Stimulated activated naive CD8-positive, alpha-beta T cell treated with anti-CD3 and anti-CD28 coated beads, Interleukin-15, Interleukin-2, amounts not matched to agents 100 ng/mL and 50 ng/mL, for 24 hours (primary cell): ENCODE results near the gene AKAP13.

ENCODE experiments used
- H3K27ac Mint-ChIP-seq: one replicate; pipeline ENCODE4 v1.8.0; 2021; ENCODE audit warnings: mild to moderate bottlenecking, mixed read lengths
- H3K27me3 Mint-ChIP-seq: one replicate; pipeline ENCODE4 v1.8.0; 2021; ENCODE audit warnings: mixed read lengths
- H3K36me3 Mint-ChIP-seq: one replicate; pipeline ENCODE4 v1.8.0; 2021; ENCODE audit warnings: low read depth, mixed read lengths
- H3K4me1 Mint-ChIP-seq: one replicate; pipeline ENCODE4 v1.8.0; 2021; ENCODE audit warnings: low read depth, mixed read lengths
- H3K4me3 Mint-ChIP-seq: one replicate; pipeline ENCODE4 v1.8.0; 2021; ENCODE audit warnings: mild to moderate bottlenecking, mixed read lengths
- H3K9me3 Mint-ChIP-seq: one replicate; pipeline ENCODE4 v1.8.0; 2021; ENCODE audit warnings: mixed read lengths

The AKAP13 gene

DNA sequence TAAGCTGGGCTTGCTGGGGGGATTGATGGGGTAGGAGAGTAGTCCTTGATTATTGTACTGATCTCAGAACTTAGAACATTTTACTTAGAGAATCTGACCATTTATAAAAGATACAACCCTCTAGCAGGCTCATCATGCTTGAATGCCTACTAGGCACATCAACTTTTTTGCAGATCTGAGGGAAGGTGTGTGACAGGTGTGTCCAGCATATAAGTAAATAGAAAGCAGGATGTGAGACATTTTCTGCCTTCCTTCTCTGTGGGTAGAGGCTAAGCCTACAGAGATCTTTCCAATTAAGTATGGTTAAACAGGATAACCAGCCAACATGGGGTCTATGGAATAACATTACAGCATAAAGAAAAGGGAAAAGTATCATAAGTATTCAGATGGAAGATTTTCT is 159.1 kb downstream of the AKAP13 start:
- no peaks in the 10 kb centered on the region for H3K27me3 Mint-ChIP-seq
- H3K27ac Mint-ChIP-seq = no peak overlapping the region
- peaks cover 75% of the 10 kb centered on the region for H3K4me1 Mint-ChIP-seq
- peaks cover 23% of the 10 kb centered on the region for H3K36me3 Mint-ChIP-seq
- no peak overlapping the region for H3K4me3 Mint-ChIP-seq
- no peaks in the 10 kb centered on the region for H3K9me3 Mint-ChIP-seq

DNA sequence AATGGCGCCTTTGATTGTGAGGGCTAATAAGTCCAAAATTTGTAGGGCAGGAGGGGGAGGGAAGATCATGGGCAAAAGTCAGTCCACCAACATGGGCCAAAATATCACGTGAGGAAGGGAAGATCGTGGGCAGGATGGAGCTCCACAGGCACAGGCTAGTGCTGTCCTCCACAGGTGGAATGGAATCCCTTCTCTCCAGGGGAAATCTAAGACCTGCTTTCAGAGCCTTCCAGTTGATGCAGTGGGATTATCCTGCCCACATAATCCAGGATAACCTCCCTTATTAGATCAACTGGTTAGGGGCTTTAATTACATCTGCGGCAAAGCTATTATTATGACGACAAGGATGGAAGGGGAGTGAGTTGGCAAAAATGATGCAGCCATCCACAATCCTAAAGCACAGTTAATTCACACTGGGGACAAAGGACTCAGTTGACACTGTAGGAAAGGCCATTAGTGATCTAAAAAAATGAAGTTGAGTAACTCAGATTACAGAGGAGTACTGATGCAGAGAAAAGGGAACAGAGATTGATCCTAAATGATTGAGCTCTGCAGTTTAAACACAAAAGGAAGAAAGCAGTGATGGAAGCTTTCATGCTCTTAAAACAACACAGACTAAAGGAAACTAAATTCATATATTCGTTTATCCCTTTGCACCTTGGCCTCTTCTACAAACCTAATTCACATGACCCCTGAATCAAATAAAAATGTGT is 159.8 kb downstream of the AKAP13 start:
- Mint-ChIP-seq H3K27ac (peak overlapping the region; percentile 28), H3K4me1 (peaks cover 75% of the 10 kb centered on the region), H3K9me3 (no peaks in the 10 kb centered on the region), H3K4me3 (no peak overlapping the region), H3K36me3 (peaks cover 23% of the 10 kb centered on the region), H3K27me3 (no peaks in the 10 kb centered on the region)

DNA sequence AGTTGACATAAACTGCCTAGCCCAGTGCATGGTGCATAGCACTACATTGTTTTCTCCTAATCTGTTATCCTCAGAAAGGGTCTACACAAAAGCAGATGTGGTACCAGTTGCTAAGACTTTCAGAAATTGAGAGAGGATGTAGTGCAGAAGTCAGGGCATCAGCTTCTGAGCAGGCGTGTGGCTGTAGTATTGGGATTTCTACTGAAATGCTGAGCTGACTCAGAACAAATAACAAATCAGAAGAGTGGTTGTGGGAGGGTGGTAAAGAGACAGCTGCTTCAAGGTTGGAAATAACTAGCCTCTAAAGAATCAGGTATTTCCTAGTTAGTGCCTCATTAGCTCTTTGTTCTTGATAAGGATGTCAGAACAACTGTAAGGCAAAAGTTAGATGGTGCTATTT is 161.3 kb downstream of the AKAP13 start:
- H3K36me3 Mint-ChIP-seq = peaks cover 27% of the 10 kb centered on the region
- H3K27me3 Mint-ChIP-seq = no peaks in the 10 kb centered on the region
- peaks cover 74% of the 10 kb centered on the region for H3K4me1 Mint-ChIP-seq
- peak overlapping the region; percentile 71 for H3K27ac Mint-ChIP-seq
- H3K4me3 Mint-ChIP-seq = peak overlapping the region; percentile 34
- H3K9me3 Mint-ChIP-seq = no peaks in the 10 kb centered on the region

DNA sequence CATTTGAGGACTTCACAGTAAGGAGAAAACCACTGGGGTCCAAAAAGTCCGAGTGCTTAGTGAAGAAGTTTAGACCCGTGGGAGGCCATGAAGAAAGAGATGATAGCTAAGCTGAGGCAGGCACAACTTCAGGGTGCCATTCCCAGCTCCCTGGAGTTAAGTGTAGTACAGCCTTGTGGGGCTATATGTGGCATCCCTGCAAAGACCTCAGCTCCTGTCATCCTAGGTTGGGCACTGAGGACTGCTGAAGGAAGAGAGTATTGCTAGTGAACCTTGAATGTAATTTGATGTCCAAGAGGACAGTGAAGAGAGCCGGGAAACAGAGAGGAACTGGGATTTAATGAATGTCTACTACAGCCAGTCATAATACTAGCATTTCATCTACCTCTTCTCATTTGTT is 162.1 kb downstream of the AKAP13 start:
- peaks cover 28% of the 10 kb centered on the region for H3K36me3 Mint-ChIP-seq
- no peaks in the 10 kb centered on the region for H3K27me3 Mint-ChIP-seq
- no peaks in the 10 kb centered on the region for H3K9me3 Mint-ChIP-seq
- H3K27ac Mint-ChIP-seq = peak overlapping the region; percentile 56
- peak overlapping the region; percentile 47 for H3K4me3 Mint-ChIP-seq
- H3K4me1 Mint-ChIP-seq = peaks cover 76% of the 10 kb centered on the region

DNA sequence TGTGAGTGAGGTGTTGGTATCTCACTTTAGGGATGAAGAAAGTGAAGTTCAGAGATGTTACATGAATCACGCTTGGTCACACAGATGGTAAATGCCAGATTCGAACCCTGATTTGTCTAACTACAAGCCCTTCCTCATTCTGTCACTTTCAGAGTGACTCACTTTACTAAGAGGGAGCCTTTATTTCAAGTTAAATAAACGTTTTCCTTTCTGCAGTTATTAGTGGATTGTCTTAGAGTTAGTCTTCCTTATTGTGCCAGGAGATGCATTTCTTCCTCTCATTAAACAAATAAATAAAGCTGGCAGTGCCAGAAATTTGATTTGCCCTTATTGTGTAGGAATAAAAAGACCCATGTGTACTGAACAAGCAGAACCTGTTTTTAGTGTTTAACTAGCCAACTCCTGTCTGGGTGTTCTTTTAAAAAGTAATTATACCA is 162.5 kb downstream of the AKAP13 start:
- peaks cover 28% of the 10 kb centered on the region for H3K36me3 Mint-ChIP-seq
- no peaks in the 10 kb centered on the region for H3K27me3 Mint-ChIP-seq
- H3K9me3 Mint-ChIP-seq = no peaks in the 10 kb centered on the region
- H3K4me1 Mint-ChIP-seq = peaks cover 80% of the 10 kb centered on the region
- H3K4me3 Mint-ChIP-seq = peak overlapping the region; percentile 47
- H3K27ac Mint-ChIP-seq = peak overlapping the region; percentile 56

DNA sequence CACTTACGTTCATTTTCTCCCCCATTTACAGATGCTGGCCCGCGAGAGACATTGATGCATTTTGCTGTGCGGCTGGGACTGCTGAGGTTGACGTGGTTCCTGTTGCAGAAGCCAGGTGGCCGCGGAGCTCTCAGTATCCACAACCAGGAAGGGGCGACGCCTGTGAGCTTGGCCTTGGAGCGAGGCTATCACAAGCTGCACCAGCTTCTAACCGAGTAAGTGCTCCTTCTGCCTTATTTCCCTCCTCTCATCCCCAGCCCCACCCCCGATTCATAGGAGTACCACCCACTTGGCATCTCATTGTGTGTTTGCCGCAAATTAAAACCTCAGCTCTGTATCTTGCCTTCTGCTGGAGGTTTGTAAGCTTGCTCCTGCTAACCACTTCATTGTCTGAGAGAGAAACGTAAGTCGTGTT is 163.3 kb downstream of the AKAP13 start:
- H3K27me3 Mint-ChIP-seq = no peaks in the 10 kb centered on the region
- H3K36me3 Mint-ChIP-seq = peaks cover 28% of the 10 kb centered on the region
- H3K4me3 Mint-ChIP-seq = peak overlapping the region; percentile 47
- H3K4me1 Mint-ChIP-seq = peaks cover 80% of the 10 kb centered on the region
- H3K9me3 Mint-ChIP-seq = no peaks in the 10 kb centered on the region
- peak overlapping the region; percentile 10 for H3K27ac Mint-ChIP-seq

DNA sequence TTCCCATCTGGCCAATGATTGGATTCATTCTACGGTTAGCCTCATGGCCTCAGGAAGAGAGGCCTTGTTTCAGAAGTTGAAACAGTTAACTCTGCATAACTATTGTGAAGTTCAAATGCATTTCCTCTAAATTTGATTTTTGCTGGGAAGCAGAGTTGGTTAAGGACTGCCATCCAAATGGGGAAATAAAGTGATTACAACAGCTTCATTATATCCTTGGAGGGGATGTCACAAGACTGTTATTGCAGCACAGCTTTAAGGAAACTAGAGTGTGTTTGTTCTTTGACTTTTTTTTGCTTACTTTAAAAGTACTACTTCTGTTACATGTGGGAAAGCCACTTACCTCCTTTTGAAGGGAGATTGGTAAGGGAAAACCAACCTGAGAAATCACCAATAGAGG is 164.8 kb downstream of the AKAP13 start:
- Mint-ChIP-seq H3K27me3 (no peaks in the 10 kb centered on the region), H3K4me1 (peaks cover 69% of the 10 kb centered on the region), H3K27ac (no peak overlapping the region), H3K4me3 (no peak overlapping the region), H3K9me3 (no peaks in the 10 kb centered on the region), H3K36me3 (peaks cover 30% of the 10 kb centered on the region)

DNA sequence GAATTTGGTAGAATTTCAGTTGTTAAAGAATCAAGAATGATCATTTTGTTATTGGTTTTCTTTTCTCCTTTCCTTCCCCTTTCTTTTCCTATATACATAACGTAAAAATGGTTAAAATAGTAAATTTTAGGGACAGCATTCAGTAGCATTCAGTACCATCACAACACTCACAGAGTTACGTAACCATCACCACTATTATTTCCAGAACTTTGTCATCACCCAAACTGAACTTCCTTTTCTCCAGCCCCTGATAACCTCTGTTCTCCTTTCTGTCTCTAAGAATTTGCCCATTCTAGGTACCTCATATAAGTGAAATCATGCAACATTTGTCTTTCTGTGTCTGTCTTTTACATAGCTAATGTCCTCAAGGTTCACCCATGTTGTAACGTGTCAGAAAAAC is 165.3 kb downstream of the AKAP13 start:
- peaks cover 63% of the 10 kb centered on the region for H3K4me1 Mint-ChIP-seq
- no peak overlapping the region for H3K27ac Mint-ChIP-seq
- peaks cover 32% of the 10 kb centered on the region for H3K36me3 Mint-ChIP-seq

DNA sequence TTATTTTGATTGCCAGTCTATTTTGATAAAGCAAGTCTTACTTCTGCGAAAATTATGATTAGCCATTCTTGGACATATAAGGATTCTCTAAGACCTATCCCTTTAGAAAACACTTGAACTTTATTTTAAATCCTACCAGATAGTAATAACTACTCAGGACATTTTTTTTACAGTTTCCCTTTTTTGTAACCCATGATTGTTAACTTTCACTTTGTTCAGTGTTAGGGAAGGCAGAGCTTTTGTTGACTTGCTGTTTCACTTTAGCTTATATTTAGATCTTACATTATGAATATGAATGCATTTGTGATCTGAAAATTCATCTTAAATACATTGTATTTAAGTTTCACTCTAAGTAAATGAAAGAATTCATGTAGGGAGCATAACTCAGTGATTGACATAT is 167.0 kb downstream of the AKAP13 start:
- Mint-ChIP-seq H3K4me3 (no peak overlapping the region), H3K36me3 (peaks cover 41% of the 10 kb centered on the region), H3K4me1 (peaks cover 47% of the 10 kb centered on the region), H3K27ac (no peak overlapping the region), H3K9me3 (no peaks in the 10 kb centered on the region), H3K27me3 (no peaks in the 10 kb centered on the region)

More for the DNA sequence above, 165.3 kb downstream of the AKAP13 start:
- Mint-ChIP-seq H3K4me3 (no peak overlapping the region), H3K27me3 (no peaks in the 10 kb centered on the region), H3K9me3 (no peaks in the 10 kb centered on the region)

DNA sequence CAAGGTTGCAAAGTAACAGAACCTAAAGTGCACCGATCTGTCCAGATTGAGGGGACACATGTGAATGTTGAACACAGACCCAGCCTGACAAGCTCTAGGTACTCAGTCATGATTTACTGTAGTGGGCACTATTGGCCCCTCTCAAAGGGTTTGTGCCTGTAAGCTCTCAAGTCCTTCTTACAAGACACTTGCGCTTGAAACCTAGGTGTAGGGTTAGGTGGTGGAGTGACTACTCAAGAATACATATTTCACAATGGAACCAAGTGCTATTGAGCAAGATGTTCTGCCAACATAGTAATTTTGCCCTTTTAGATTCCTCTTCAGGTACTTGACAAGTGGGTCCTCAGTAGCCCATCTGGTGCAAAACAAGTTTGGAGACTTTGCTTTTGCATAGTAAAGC is 169.9 kb downstream of the AKAP13 start:
- H3K27ac Mint-ChIP-seq = no peak overlapping the region
- H3K4me3 Mint-ChIP-seq = no peak overlapping the region
- H3K36me3 Mint-ChIP-seq = peaks cover 35% of the 10 kb centered on the region
- no peaks in the 10 kb centered on the region for H3K27me3 Mint-ChIP-seq
- H3K4me1 Mint-ChIP-seq = peaks cover 35% of the 10 kb centered on the region
- H3K9me3 Mint-ChIP-seq = no peaks in the 10 kb centered on the region

DNA sequence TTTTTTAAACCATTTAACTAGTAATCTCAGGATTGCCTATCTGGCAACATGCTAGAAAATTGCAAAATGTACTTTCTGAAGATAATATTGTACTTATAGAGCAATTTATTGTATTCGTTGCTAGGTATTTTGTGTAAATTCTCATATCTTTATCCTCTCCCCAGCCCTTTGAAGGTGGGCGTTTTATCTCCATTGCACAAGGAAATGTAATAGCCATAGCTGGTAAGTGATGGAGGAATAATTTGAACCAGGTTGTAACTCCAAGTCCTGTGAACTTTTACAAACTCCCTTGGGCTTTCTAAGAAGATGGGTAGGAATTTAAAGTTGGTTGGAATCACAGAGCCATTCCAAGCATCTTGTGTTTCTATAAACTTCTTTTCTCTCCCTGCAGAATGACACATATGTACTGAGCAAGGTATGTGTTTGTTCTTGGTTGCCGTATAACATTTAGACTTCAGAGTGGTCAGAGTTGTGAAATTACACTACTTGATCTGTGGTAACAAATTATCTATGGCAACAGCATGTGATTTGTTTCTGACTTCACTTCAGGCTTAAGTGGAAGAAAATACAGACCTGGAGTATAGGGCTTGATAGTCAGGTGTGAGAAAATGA is 170.9 kb downstream of the AKAP13 start:
- Mint-ChIP-seq H3K27ac (no peak overlapping the region), H3K4me1 (peaks cover 37% of the 10 kb centered on the region), H3K27me3 (no peaks in the 10 kb centered on the region), H3K36me3 (peaks cover 26% of the 10 kb centered on the region), H3K4me3 (no peak overlapping the region), H3K9me3 (no peaks in the 10 kb centered on the region)

DNA sequence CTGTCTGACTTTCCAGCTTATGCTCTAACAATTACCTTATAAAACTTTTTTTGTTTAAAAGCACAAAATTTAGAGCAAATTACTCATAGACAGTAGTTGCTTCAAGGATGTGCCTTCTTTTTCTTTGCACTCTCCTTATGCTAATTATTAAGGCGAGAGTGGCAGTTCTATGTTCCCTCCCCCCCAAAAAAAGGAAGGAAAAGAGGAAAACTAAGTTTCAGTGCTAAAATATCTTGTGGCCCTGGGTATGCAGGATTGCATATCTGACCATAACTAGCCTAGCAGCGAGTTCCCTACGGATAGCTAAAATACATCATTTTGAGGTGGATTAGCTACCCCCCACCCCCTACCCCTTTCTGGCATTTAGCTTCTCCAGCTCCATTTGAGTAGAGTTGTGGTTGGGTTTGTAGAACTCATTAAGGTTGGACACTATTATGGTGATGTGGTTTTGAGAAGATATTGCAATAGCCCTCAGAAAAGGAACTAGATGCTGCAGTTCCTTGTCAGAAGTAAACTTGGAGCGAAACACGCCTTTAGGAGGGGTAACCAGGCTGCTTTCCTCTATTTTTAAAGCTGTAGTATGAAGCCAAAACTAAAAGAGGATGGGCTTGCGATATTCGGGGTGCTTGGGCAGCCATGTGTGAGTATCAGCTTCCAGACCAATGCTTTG is 174.6 kb downstream of the AKAP13 start:
- H3K9me3 Mint-ChIP-seq = no peaks in the 10 kb centered on the region
- H3K27ac Mint-ChIP-seq = peak overlapping the region; percentile 69
- peaks cover 61% of the 10 kb centered on the region for H3K4me1 Mint-ChIP-seq
- H3K27me3 Mint-ChIP-seq = no peaks in the 10 kb centered on the region
- peaks cover 21% of the 10 kb centered on the region for H3K36me3 Mint-ChIP-seq
- peak overlapping the region; percentile 56 for H3K4me3 Mint-ChIP-seq

DNA sequence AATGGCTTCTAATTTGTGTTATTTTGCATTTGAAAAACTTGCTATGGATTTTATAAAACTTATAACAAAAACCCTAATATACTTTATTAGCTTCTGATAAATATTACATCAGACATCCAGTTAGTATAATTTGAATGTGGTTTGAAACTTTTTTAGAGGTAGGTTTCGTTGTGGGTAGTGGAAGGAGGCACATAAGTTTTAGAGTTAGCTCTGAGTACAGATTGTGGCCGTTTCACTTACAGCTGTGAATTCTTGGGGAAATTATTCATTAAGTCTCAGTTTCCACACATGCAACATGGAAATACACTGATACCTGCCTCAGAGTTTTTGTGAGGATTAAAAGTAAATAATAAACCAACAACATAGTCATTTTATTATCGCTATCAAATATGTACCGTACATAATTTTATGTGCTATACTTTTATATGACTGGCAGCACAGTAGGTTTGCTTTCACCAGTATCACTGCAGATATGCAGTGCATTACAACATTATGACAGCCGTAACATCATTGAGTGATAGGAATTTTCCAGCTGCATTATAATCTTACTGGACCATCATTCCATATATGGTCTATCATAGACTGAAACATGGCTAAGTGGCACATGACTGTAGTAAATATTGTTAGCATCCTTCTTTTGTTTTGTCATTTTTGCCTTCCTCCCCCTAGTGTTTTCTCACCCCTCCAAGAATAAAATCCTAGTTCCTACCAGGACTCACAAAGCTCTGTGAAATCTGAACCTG is 175.6 kb downstream of the AKAP13 start:
- H3K9me3 Mint-ChIP-seq = no peaks in the 10 kb centered on the region
- no peaks in the 10 kb centered on the region for H3K27me3 Mint-ChIP-seq
- peak overlapping the region; percentile 69 for H3K27ac Mint-ChIP-seq
- H3K36me3 Mint-ChIP-seq = peaks cover 17% of the 10 kb centered on the region
- no peak overlapping the region for H3K4me3 Mint-ChIP-seq
- peaks cover 64% of the 10 kb centered on the region for H3K4me1 Mint-ChIP-seq

DNA sequence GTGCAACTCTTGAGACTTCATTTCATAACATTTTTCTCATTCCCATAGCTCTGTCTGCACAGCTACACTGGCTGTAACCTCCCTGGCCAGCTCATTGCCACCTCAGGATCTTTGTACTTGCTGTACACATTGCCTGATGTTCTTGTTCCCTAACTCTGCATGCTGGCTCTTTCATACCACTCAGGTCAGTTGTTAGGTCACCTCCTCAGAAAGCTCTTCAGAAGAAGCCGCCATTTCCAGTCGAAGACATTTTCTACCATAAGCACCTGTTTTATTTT is 176.2 kb downstream of the AKAP13 start:
- Mint-ChIP-seq H3K27me3 (no peaks in the 10 kb centered on the region), H3K27ac (peak overlapping the region; percentile 69), H3K36me3 (peaks cover 16% of the 10 kb centered on the region), H3K4me3 (no peak overlapping the region), H3K4me1 (peaks cover 64% of the 10 kb centered on the region), H3K9me3 (no peaks in the 10 kb centered on the region)

DNA sequence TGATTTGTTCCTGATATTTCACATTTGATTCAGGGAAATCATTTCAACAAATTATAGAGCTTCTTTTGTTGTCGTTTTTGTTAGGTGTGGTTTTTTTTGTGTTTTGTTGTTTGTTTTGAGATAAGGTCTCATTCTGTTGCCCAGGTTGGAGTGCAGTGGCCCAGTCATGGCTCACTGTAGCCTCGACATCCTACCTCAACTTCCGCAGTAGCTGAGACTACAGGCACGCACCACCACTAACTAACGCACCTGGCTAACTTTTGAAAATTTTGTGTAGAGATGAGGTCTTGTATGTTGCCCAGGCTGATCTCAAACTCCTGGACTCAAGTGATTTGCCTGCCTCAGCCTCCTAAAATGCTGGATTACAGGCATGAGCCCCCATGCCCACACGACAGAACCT is 177.0 kb downstream of the AKAP13 start:
- Mint-ChIP-seq H3K9me3 (no peaks in the 10 kb centered on the region), H3K4me3 (no peak overlapping the region), H3K27ac (no peak overlapping the region), H3K4me1 (peaks cover 64% of the 10 kb centered on the region), H3K27me3 (no peaks in the 10 kb centered on the region), H3K36me3 (peaks cover 12% of the 10 kb centered on the region)
